A673 (cell line): ENCODE results near the gene SHISAL2A.

Experiments
- CTCF ChIP-seq: fragments of 300-800, 200-600 bp; sonication (generic); conservative IDR thresholded peaks from 2 replicates; pipeline ENCODE4 v1.5.1; 2017; ENCODE audit warnings: low read depth, mild to moderate bottlenecking, antibody characterized with exemption, low read length, moderate library complexity, mixed read lengths
- EZH2 ChIP-seq: fragments of 200-600 bp; sonication (generic); IDR thresholded peaks from 2 replicates; pipeline ENCODE4 v1.6.1; 2017; ENCODE audit warnings: borderline replicate concordance, low read depth, mild to moderate bottlenecking, mixed read lengths, antibody characterized with exemption, low read length; ENCODE audit not compliant: poor library complexity, severe bottlenecking

GRCh38 chr1:52691821-52692220 lies 58.9 kb downstream of the SHISAL2A start:
- TF ChIP-seq CTCF (no peak), EZH2 (no peak)
